Activated CD8-positive, alpha-beta memory T cell treated with anti-CD3 and anti-CD28 coated beads for 36 hours (primary cell): ENCODE results near the gene PFN3. TPM values are rescaled to one million over a fixed set of nuclear protein-coding genes. Genes with fewer than 3 reads are reported as not detected.
"Not testable (repeated sequence)": the region's sequence is repeated elsewhere in the genome, so short reads cannot be mapped to it uniquely, and the experiment has no call there.

ENCODE experiments used
- CTCF ChIA-PET: fragments of 350-600 bp; sonication (Branson Sonifier 250); formaldehyde crosslinking; loops from one replicate; lab custom pipeline; 2021; ENCODE audit warnings: antibody characterized with exemption; lab: Charles Lee
- POLR2A ChIA-PET: fragments of 350-600 bp; sonication (Branson Sonifier 250); formaldehyde crosslinking; loops from one replicate; lab custom pipeline; 2021; ENCODE audit warnings: antibody characterized with exemption; lab: Charles Lee
- total RNA-seq, 2 experiments: library from RNA; stranded (reverse); gene quantifications; one replicate each; pipeline ENCODE4 v1.2.3, GENCODE V29; 2021

PFN3 gene
- total RNA-seq, 2 experiments from 2014 or later = not detected

- ChIA-PET POLR2A (interaction anchor here (1.2 to 2.7 kb wide), 7 partner anchors 12 to 64 kb away, joined by 5 to 21 read pairs (median 9); partner anchors contain the start of gene PRR7), CTCF (interaction anchor here (0.6 to 13.7 kb wide), 32 partner anchors 11 to 276 kb away, joined by 3 to 203 read pairs (median 5); partner anchors contain the start of genes F12, GRK6, PDLIM7 and PFN3)
Measured at GRCh38 chr5:177390363-177391300, 9.8 kb downstream of the PFN3 start.

- POLR2A ChIA-PET = interaction anchor here (0.5 to 2.7 kb wide), 20 partner anchors 11 to 86 kb away, joined by 3 to 21 read pairs (median 5); partner anchors contain the start of genes GRK6, LMAN2, PRELID1 and PRR7
- CTCF ChIA-PET = interaction anchor here (0.8 to 13.7 kb wide), 24 partner anchors 10 to 275 kb away, joined by 3 to 203 read pairs (median 10); partner anchors contain the start of genes GRK6, PDLIM7, PFN3 and PRR7
Measured at GRCh38 chr5:177389241-177390169, 11.0 kb downstream of the PFN3 start.

GRCh38 chr5:177388521-177389052 is 11.9 kb downstream of the PFN3 start:
- ChIA-PET POLR2A (interaction anchor here (0.5 to 2.5 kb wide), 14 partner anchors 10 to 85 kb away, joined by 3 to 21 read pairs (median 5); partner anchors contain the start of genes LMAN2, PRELID1 and RAB24), CTCF (interaction anchor here (1.1 to 13.7 kb wide), 12 partner anchors 9 to 109 kb away, joined by 3 to 203 read pairs (median 22); partner anchors contain the start of genes GRK6, PDLIM7, PFN3 and PRR7)

- ChIA-PET POLR2A (no interaction called here), CTCF (interaction anchor here (1.8 to 13.7 kb wide), 4 partner anchors 16 to 114 kb away, joined by 4 to 203 read pairs (median 127); partner anchors contain the start of genes PFN3 and PRR7)
Measured at GRCh38 chr5:177387405-177387804, 13.1 kb downstream of the PFN3 start.

- CTCF ChIA-PET = interaction anchor here (1.8 to 13.7 kb wide), 4 partner anchors 15 to 115 kb away, joined by 4 to 203 read pairs (median 127); partner anchors contain the start of genes PFN3 and PRR7
- POLR2A ChIA-PET = interaction anchor here (0.6 kb wide), 1 partner anchor 107 kb away, joined by 3 read pairs; no protein-coding TSS in a partner anchor
Measured at GRCh38 chr5:177386542-177386941, 13.9 kb downstream of the PFN3 start.

- ChIA-PET POLR2A (no interaction called here), CTCF (interaction anchor here (0.6 to 13.7 kb wide), 5 partner anchors 14 to 116 kb away, joined by 3 to 203 read pairs (median 122); partner anchors contain the start of genes PFN3 and PRR7)
Measured at GRCh38 chr5:177385720-177386119, 14.7 kb downstream of the PFN3 start.

- CTCF ChIA-PET = interaction anchor here (0.8 to 13.7 kb wide), 5 partner anchors 13 to 92 kb away, joined by 3 to 132 read pairs (median 3); no protein-coding TSS in a partner anchor
Measured at GRCh38 chr5:177384134-177384533, 16.3 kb downstream of the PFN3 start, which contains the start of gene SLC34A1. TSS of gene SLC34A1 (plus strand) at chr5:177384434. CDS start at chr5:177385742, 1,308 bp downstream.

GRCh38 chr5:177383181-177383580 is 17.3 kb downstream of the PFN3 start:
- ChIA-PET POLR2A (interaction anchor here (0.6 kb wide), 1 partner anchor 10 kb away, joined by 5 read pairs; no protein-coding TSS in a partner anchor), CTCF (interaction anchor here (1.0 to 13.7 kb wide), 5 partner anchors 12 to 72 kb away, joined by 3 to 132 read pairs (median 3); partner anchors contain the start of gene RGS14)

More at GRCh38 chr5:177384134-177384533, 16.3 kb downstream of the PFN3 start, which contains the start of gene SLC34A1:
- POLR2A ChIA-PET = no interaction called here

- POLR2A ChIA-PET = interaction anchor here (0.6 kb wide), 1 partner anchor 9 kb away, joined by 5 read pairs; no protein-coding TSS in a partner anchor
- CTCF ChIA-PET = interaction anchor here (1.0 to 13.7 kb wide), 4 partner anchors 11 to 26 kb away, joined by 3 to 132 read pairs (median 4); partner anchors contain the start of gene RGS14
Measured at GRCh38 chr5:177382423-177383029, 17.9 kb downstream of the PFN3 start.

GRCh38 chr5:177380805-177381126 is 19.7 kb downstream of the PFN3 start:
- POLR2A ChIA-PET = no interaction called here

GRCh38 chr5:177378884-177379883 is 21.3 kb downstream of the PFN3 start:
- POLR2A ChIA-PET = interaction anchor here (0.7 to 2.1 kb wide), 5 partner anchors 10 to 101 kb away, joined by 3 to 9 read pairs (median 3); partner anchors contain the start of gene GRK6
- CTCF ChIA-PET = interaction anchor here (0.8 to 4.5 kb wide), 11 partner anchors 9 to 93 kb away, joined by 3 to 36 read pairs (median 4); partner anchors contain the start of gene RGS14

More at GRCh38 chr5:177380805-177381126, 19.7 kb downstream of the PFN3 start:
- CTCF ChIA-PET = interaction anchor here (4.5 kb wide), 1 partner anchor 9 kb away, joined by 36 read pairs; no protein-coding TSS in a partner anchor

GRCh38 chr5:177377851-177378776 is 22.3 kb downstream of the PFN3 start:
- ChIA-PET CTCF (interaction anchor here (0.6 to 4.5 kb wide), 9 partner anchors 8 to 109 kb away, joined by 3 to 36 read pairs (median 5); partner anchors contain the start of gene RGS14), POLR2A (interaction anchor here (0.7 to 2.1 kb wide), 4 partner anchors 11 to 102 kb away, joined by 3 to 9 read pairs (median 3); partner anchors contain the start of gene GRK6)

GRCh38 chr5:177376107-177376506 is 24.4 kb downstream of the PFN3 start:
- CTCF ChIA-PET = interaction anchor here (11.9 kb wide), 1 partner anchor 12 kb away, joined by 132 read pairs; the partner anchor contains the start of gene SLC34A1
- POLR2A ChIA-PET = no interaction called here

- CTCF ChIA-PET = interaction anchor here (11.9 kb wide), 1 partner anchor 13 kb away, joined by 132 read pairs; the partner anchor contains the start of gene SLC34A1
- POLR2A ChIA-PET = not testable (repeated sequence)
Measured at GRCh38 chr5:177375516-177375915, 24.9 kb downstream of the PFN3 start.
